ENCODE measurements around the gene DNM3.

DNM3 gene

DNA sequence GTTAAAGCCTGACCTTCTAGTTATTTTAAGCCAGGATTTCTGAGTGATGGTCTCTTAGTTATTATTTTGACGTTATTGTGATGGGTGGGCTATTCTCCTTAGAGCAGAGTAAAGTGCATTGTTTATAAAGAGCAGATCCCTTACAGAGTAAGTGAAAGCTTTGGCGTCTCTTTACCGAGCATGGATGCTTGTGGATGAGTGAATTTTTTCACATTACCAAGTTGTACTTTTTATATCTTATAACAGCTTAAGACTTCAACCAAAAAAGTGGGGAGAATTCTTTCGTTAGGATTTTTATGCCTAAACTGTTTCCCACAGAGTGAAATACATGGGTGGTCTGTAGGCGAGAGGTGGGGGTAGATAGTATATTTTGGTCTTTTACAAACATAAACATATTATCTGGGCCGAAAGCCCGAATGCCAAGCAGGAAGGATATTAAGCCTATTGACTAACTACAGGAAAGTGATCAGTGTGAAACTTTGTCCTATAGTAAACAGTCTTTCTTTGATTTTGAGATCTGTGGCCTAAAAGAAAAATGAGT is 300.1 kb downstream of the DNM3 start:
- TF ChIP-seq, protein P1, sequence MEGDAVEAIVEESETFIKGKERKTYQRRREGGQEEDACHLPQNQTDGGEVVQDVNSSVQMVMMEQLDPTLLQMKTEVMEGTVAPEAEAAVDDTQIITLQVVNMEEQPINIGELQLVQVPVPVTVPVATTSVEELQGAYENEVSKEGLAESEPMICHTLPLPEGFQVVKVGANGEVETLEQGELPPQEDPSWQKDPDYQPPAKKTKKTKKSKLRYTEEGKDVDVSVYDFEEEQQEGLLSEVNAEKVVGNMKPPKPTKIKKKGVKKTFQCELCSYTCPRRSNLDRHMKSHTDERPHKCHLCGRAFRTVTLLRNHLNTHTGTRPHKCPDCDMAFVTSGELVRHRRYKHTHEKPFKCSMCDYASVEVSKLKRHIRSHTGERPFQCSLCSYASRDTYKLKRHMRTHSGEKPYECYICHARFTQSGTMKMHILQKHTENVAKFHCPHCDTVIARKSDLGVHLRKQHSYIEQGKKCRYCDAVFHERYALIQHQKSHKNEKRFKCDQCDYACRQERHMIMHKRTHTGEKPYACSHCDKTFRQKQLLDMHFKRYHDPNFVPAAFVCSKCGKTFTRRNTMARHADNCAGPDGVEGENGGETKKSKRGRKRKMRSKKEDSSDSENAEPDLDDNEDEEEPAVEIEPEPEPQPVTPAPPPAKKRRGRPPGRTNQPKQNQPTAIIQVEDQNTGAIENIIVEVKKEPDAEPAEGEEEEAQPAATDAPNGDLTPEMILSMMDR (conservative IDR thresholded peaks at IDR 0.05; ENCODE audit: low read depth, low read length), result no peak
- no peak for DNase-seq (ENCODE audit: low read depth)
- no peak overlapping the region for H3K4me3 ChIP-seq (ENCODE audit: low read length)

DNA sequence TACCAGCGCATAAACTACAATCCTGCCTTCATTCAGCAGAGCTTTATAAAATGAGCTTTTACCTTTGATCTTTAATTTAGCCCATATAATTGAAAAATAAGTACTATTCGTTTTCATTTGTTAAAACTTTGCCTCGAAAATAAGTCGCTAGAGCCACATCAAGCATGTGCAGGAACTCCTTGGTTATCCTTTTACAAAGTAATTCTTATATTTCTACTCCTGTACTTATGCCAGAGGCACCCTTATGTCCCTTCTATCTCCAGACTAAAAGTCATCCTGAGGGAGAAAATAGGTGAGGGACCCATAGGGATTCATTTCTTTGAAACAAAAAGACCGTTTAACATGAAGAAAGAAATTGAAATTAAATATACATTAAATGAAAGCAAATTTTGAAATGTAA is 301.0 kb downstream of the DNM3 start:
- TF ChIP-seq, protein P1 (conservative IDR thresholded peaks at IDR 0.05; ENCODE audit: low read depth, low read length), result no peak
- DNase-seq (ENCODE audit: low read depth), result no peak
- no peak overlapping the region for H3K4me3 ChIP-seq (ENCODE audit: low read length)

DNA sequence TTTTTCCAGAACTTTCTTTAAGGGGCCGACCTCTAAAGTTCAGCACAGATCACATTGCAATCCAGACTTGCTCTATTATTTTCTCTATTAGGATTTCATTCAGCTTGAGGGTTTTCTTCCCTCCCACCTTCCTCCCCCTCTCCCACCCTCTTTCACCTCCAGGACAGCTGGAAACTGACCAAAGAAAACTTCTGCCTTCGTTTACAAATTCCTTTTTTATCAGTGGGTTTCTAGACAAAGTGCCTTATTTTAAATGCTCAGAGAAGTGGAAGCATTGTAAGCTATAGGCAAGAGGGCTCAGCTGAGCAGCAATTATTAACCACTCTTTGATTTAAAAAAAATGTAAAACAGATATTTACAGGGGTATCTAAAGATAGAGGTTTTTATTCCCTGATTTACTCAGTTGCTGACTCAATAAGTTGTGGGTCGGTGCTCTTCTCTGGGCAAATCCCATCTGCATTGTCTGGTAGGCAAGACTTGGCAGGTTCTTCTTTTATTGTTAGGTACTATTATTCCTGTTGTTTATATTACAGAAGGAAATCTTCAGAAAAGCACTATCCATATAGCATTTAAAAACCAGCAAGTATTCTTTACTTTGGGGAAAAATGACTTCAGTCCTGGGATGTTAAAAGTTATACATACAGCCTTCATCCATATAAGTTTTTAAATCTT is 302.2 kb downstream of the DNM3 start:
- no peak for DNase-seq (ENCODE audit: low read depth)
- no peak overlapping the region for H3K4me3 ChIP-seq (ENCODE audit: low read length)

DNA sequence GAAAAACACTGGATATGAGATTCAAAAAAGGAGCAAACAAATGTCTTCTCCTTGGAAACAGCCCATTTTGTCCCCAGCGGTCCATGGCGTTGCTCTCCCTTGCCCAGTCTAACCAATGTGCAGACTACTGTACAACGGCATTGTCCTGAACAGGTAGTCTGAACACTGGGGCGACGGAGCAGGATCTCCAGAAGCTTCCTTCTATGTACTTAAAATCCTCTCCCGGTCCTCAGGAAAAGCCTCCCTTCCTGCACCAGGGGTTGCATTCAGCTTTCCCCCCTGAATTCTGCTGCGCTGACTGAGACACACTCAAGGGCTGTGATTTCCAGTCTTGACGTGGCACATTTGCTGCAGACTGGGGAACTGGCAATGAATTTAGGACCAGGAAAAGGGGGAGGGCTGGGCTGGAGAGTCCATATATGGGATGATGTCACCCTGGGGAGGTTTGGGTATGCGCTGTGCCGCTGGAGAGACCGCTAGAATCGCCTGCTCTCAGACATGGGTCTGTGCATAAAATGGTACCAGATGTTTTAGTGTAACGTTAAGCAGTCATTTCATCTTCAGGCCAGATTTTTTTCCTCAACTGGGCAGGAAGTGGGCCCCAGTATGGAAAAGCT is 303.3 kb downstream of the DNM3 start:
- TF ChIP-seq, protein P1 (conservative IDR thresholded peaks at IDR 0.05; ENCODE audit: low read depth, low read length), result no peak
- no peak for DNase-seq (ENCODE audit: low read depth)
- no peak overlapping the region for H3K4me3 ChIP-seq (ENCODE audit: low read length)

More for the DNA sequence above, 302.2 kb downstream of the DNM3 start:
- TF ChIP-seq, protein P1 (conservative IDR thresholded peaks at IDR 0.05; ENCODE audit: low read depth, low read length), result no peak

DNA sequence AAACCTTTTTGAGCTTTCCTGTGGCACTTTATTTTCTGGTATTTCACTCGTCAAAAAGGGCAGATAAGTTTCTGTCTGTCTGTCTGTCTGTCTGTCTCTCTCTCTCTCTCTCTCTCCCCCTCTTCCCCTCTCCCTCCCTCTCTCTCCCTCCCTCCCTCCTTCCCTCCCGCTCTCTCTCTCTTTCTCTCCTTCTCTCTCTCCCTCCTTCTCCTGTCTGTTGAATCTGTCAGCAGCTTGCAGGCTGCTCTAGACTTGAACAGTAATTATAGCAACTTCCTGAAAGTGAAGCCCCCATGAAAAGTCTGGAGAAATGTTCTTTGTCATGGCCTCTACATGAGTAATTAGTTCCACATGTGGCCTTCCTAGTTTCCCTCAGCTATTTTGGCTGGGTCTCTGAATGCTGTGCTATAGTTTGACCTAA is 303.9 kb downstream of the DNM3 start:
- TF ChIP-seq, protein P1 (conservative IDR thresholded peaks at IDR 0.05; ENCODE audit: low read depth, low read length), result no peak
- DNase-seq (ENCODE audit: low read depth), result no peak
- no peak overlapping the region for H3K4me3 ChIP-seq (ENCODE audit: low read length)

DNA sequence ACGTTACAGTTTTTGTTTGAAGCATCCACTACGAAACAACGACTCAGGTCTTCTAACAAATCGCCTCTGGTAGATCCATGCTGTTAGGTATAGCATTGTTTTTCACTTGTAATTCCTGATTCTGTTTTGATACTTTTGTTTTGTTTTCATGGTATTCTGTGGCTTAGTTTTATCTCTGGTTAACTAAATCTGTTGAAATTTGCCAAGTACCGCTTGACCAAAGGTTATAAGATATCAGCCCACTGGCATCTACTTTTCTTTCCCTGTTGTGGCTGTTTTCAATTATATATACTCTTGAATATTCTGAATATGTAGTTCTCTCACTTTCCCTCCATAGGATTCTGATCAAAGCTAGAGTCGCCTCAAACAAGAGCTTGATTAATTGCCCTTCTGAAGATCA is 304.4 kb downstream of the DNM3 start:
- DNase-seq (ENCODE audit: low read depth), result no peak
- H3K4me3 ChIP-seq (ENCODE audit: low read length), result no peak overlapping the region
- TF ChIP-seq, protein P1 (conservative IDR thresholded peaks at IDR 0.05; ENCODE audit: low read depth, low read length), result no peak
